ENCODE results near the gene EIF1AD.

Gene EIF1AD

DNA sequence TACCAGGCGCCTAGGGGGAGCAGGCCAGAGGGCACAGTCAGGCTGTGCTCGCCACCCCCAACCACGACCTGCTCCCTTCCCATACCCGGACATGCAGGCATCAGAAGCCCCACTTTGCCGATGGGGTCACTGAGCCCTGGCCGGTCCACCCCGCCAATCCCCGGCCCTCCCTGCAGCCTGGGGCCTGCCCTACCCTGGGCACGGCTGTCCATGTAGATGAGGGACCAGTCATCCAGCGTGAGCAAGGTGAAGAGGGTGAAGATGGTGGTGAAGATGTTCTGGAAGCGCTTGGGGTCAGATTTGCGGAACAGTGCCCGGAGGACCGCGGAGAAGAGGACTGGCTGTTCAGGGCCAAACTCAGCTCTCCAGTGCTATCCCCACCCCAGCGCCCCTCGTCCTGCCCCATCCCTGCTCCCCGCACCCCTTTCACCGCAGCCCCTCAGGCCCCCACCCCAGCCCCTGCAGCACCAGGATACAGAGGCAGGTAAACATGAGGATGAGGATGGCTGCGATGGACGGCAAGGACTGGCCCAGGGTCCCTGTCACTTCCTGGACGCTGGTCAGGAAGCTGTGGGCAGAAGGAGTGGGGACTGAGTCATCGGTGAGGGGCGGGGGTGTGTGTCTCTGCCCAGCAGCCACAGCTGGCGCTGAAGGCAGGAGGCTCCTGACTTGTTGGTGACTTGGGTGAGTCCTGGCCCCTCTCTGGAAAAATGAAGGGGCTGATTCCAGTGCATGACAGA, 18.8 kb upstream of the EIF1AD start:
- DNase-seq (ENCODE audit: low read depth): peak; percentile 66
- H3K4me3 ChIP-seq (replicated peaks; ENCODE audit: low read depth, low read length): no peak overlapping the region
- TF ChIP-seq, protein P1, sequence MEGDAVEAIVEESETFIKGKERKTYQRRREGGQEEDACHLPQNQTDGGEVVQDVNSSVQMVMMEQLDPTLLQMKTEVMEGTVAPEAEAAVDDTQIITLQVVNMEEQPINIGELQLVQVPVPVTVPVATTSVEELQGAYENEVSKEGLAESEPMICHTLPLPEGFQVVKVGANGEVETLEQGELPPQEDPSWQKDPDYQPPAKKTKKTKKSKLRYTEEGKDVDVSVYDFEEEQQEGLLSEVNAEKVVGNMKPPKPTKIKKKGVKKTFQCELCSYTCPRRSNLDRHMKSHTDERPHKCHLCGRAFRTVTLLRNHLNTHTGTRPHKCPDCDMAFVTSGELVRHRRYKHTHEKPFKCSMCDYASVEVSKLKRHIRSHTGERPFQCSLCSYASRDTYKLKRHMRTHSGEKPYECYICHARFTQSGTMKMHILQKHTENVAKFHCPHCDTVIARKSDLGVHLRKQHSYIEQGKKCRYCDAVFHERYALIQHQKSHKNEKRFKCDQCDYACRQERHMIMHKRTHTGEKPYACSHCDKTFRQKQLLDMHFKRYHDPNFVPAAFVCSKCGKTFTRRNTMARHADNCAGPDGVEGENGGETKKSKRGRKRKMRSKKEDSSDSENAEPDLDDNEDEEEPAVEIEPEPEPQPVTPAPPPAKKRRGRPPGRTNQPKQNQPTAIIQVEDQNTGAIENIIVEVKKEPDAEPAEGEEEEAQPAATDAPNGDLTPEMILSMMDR (IDR thresholded peaks at IDR 0.05; ENCODE audit: low read length, missing control alignments): no peak

DNA sequence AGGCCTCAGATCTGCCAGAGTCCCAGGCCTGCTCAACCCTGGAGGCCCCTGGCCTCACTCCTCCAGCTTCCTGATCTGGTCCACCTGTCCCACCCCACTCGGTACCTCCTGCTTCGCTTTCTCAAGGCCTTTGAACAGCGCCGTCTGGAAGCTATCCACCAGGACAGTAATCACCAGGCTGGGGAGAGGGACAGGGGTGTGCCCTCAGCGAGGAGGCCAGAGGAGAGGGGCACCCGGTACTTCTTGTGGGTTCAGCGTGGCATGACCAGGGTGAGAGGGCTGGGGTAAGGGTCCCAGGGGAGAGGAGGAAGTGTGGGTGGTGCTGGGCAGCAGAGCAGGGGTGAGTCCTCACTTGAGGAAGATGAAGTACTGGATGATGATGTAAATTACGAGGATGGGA, 18.3 kb upstream of the EIF1AD start:
- TF ChIP-seq, protein P1 (IDR thresholded peaks at IDR 0.05; ENCODE audit: low read length, missing control alignments): no peak
- H3K4me3 ChIP-seq (replicated peaks; ENCODE audit: low read depth, low read length): no peak overlapping the region
- DNase-seq (ENCODE audit: low read depth): no peak

DNA sequence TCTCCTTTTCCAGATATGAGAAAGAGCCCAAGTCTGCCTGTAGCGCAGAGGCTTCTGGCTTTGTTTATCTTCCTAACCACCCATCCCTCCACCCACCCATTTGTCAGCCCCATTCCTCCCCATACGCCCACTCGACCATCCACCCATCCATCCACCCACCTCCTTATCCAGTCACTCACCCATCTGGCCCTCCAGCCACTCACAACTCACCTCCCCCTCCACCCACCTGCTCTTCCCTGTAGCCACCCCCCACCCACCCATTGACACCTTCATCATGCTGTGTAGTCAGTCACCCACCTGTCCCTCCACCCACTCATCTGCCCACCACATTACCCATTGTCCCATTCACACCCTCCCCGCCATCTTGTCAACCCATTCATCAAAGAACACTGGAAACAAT, 15.4 kb upstream of the EIF1AD start:
- no peak overlapping the region for H3K4me3 ChIP-seq (replicated peaks; ENCODE audit: low read depth, low read length)
- DNase-seq (ENCODE audit: low read depth): no peak
- TF ChIP-seq, protein P1 (IDR thresholded peaks at IDR 0.05; ENCODE audit: low read length, missing control alignments): no peak

DNA sequence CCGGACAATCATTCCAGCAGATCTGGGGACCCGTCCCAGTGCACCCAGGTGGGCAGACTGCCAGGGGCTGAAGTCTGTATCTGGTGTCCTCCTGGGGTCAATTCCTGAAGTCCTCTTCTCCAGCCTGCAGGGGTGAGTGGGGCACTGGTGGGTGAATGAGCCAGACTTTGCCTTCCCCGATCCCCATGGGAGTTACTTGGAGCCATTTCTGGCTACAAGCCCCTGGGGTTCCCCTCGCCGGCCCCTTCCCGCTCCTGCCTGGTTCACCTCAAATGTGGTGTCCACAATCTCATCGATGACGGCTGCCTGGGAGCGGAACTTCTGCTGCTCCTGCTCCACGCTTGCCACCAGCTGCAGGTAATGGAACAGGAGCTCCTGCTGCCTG, 14.8 kb upstream of the EIF1AD start:
- TF ChIP-seq, protein P1 (IDR thresholded peaks at IDR 0.05; ENCODE audit: low read length, missing control alignments): no peak
- no peak overlapping the region for H3K4me3 ChIP-seq (replicated peaks; ENCODE audit: low read depth, low read length)
- no peak for DNase-seq (ENCODE audit: low read depth)

DNA sequence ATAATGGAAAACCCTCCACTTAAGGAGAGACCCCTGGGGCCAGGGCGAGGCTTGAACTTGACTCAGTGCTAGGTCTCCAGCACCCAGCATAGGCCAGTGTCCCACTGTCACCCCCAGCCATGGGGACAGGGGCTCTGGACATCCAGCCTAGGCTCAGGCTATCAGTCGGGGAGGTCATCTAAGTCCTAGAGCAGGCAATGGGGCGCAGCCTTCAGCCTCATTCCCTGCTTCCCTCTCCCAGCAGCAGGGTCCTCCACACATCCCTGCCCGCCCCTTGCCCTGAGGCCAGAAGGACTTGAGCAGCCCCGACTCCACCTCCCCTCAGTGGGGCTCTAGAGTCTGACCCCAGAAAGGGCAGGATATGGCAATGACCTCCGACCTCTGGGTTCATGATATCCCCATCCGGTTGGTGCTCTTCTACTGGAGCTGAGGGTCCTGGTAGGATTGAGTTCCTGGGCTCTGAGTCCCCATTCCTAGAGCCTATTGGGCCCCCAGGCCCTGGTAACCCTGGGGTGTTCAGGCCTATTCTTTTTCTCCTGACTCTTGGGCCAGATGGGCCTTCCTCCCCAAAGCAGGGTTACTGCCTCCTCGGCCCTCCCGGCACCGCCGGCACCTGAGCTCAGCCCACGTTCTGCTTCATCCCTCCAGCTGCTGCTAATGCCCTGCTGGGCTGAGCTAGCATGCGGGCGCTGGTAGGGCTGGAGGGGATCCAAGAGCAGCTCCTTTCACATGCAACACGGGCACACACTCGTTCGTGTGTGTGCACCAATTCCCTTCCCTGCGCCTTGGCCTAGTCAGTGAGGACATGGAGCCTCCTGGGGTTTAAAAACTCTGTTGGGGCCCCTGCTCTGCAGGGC, 14.2 kb upstream of the EIF1AD start:
- TF ChIP-seq, protein P1 (IDR thresholded peaks at IDR 0.05; ENCODE audit: low read length, missing control alignments): no peak
- no peak overlapping the region for H3K4me3 ChIP-seq (replicated peaks; ENCODE audit: low read depth, low read length)

DNA sequence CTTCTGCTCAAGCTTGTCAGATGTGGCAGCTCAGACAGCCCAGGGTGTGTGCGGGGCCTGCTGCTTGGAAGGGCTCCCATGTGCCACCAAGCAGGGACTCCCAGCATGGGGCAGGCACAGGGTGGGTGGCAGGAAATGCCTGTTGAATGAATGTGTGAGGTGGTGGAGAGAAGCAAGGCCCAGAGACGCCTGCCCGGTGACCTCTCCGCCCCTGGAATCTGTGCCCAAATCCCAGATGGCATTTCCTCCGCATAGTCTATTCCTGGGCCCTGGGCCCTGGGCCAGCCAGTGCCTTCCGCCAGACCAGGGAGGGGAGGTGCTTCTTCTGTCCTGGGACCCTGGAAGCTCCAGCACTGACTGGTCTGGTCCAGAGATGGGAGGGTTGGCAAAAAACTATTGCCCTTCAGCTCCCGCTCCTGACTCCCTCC, 13.5 kb upstream of the EIF1AD start:
- no peak overlapping the region for H3K4me3 ChIP-seq (replicated peaks; ENCODE audit: low read depth, low read length)
- TF ChIP-seq, protein P1 (IDR thresholded peaks at IDR 0.05; ENCODE audit: low read length, missing control alignments): no peak
- DNase-seq (ENCODE audit: low read depth): peak; percentile 46

More for the DNA sequence above, 14.2 kb upstream of the EIF1AD start:
- DNase-seq (ENCODE audit: low read depth): no peak
